ENCODE measurements around the gene MPDZ.

Gene MPDZ

GRCh38 chr9:13171261-13171660, 108.2 kb downstream of the MPDZ start:
- Histone ChIP-seq H3K4me1 (ENCODE audit: control insufficient read depth, insufficient read depth, low read length) (peaks cover 2% of the 10 kb centered on the region; the same call in 1 of the 2 replicates), H3K36me3 (ENCODE audit: control insufficient read depth in 2 of 2, insufficient read depth in 1 of 2, low read length in 2 of 2) (peaks cover 0 to 23% of the 10 kb centered on the region in 2 experiments; a peak in 2 of 3 replicates), H3K27ac (ENCODE audit: extremely low read depth, low read depth, low read length) (no peak overlapping the region), H3K9me3 (ENCODE audit: control insufficient read depth, insufficient read depth, low read depth, low read length) (no peaks in the 10 kb centered on the region), H3K4me3 (ENCODE audit: low read depth, low read length) (no peak overlapping the region)
- ChIA-PET CTCF (no interaction called here), POLR2A (no interaction called here)
- no peak for TF ChIP-seq ZSCAN30 (tag by site-specific recombination; IDR thresholded peaks at IDR 0.05)
- TF ChIP-seq ZNF416 (tag by site-specific recombination; IDR thresholded peaks at IDR 0.05) = no peak
- TF ChIP-seq ZNF121 (tag by site-specific recombination; IDR thresholded peaks at IDR 0.05) = no peak
- TF ChIP-seq ZNF211 (tag by site-specific recombination; IDR thresholded peaks at IDR 0.05; ENCODE audit: low read depth) = no peak
- TF ChIP-seq ZNF658 (tag by site-specific recombination; IDR thresholded peaks at IDR 0.05) = no peak
- TF ChIP-seq ZNF521 (tag by site-specific recombination; IDR thresholded peaks at IDR 0.05) = no peak
- TF ChIP-seq, protein P1, sequence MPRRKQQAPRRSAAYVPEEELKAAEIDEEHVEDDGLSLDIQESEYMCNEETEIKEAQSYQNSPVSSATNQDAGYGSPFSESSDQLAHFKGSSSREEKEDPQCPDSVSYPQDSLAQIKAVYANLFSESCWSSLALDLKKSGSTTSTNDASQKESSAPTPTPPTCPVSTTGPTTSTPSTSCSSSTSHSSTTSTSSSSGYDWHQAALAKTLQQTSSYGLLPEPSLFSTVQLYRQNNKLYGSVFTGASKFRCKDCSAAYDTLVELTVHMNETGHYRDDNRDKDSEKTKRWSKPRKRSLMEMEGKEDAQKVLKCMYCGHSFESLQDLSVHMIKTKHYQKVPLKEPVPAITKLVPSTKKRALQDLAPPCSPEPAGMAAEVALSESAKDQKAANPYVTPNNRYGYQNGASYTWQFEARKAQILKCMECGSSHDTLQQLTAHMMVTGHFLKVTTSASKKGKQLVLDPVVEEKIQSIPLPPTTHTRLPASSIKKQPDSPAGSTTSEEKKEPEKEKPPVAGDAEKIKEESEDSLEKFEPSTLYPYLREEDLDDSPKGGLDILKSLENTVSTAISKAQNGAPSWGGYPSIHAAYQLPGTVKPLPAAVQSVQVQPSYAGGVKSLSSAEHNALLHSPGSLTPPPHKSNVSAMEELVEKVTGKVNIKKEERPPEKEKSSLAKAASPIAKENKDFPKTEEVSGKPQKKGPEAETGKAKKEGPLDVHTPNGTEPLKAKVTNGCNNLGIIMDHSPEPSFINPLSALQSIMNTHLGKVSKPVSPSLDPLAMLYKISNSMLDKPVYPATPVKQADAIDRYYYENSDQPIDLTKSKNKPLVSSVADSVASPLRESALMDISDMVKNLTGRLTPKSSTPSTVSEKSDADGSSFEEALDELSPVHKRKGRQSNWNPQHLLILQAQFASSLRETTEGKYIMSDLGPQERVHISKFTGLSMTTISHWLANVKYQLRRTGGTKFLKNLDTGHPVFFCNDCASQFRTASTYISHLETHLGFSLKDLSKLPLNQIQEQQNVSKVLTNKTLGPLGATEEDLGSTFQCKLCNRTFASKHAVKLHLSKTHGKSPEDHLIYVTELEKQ (tag by site-specific recombination; IDR thresholded peaks at IDR 0.05; ENCODE audit: borderline replicate concordance) = no peak
- TF ChIP-seq ZNF585B (tag by site-specific recombination; IDR thresholded peaks at IDR 0.05) = no peak
- TF ChIP-seq GLI2 (tag by site-specific recombination; IDR thresholded peaks at IDR 0.05; ENCODE audit: borderline replicate concordance, low read depth) = no peak
- no peak for TF ChIP-seq ZNF449 (tag by site-specific recombination; IDR thresholded peaks at IDR 0.05)
- no peak for TF ChIP-seq ZNF433 (tag by site-specific recombination; IDR thresholded peaks at IDR 0.05; ENCODE audit: low read depth)
- no peak for TF ChIP-seq ZNF660 (tag by site-specific recombination; IDR thresholded peaks at IDR 0.05)
- TF ChIP-seq HIC1 (tag by site-specific recombination; IDR thresholded peaks at IDR 0.05) = no peak
- TF ChIP-seq REPIN1 (tag by site-specific recombination; IDR thresholded peaks at IDR 0.05; ENCODE audit: low read depth) = no peak
- no peak for TF ChIP-seq KLF7 (tag by site-specific recombination; IDR thresholded peaks at IDR 0.05; ENCODE audit: borderline replicate concordance)
- TF ChIP-seq ZNF239 (tag by site-specific recombination; IDR thresholded peaks at IDR 0.05) = no peak
- no peak for TF ChIP-seq ZNF138 (tag by site-specific recombination; IDR thresholded peaks at IDR 0.05; ENCODE audit: borderline replicate concordance)

GRCh38 chr9:13166996-13167395, 112.5 kb downstream of the MPDZ start:
- peaks cover 0 to 11% of the 10 kb centered on the region in 2 experiments; a peak in 1 of 3 replicates for H3K36me3 ChIP-seq (ENCODE audit: control insufficient read depth in 2 of 2, insufficient read depth in 1 of 2, low read length in 2 of 2)
- ChIA-PET POLR2A (no interaction called here), CTCF (no interaction called here)
- no peaks in the 10 kb centered on the region for H3K9me3 ChIP-seq (ENCODE audit: control insufficient read depth, insufficient read depth, low read depth, low read length)
- H3K4me3 ChIP-seq (ENCODE audit: low read depth, low read length) = no peak overlapping the region
- H3K27ac ChIP-seq (ENCODE audit: extremely low read depth, low read depth, low read length) = no peak overlapping the region
- H3K4me1 ChIP-seq (ENCODE audit: control insufficient read depth, insufficient read depth, low read length) = peaks cover 2% of the 10 kb centered on the region; the same call in 1 of the 2 replicates
- no peak for TF ChIP-seq ZNF121 (tag by site-specific recombination; IDR thresholded peaks at IDR 0.05)
- no peak for TF ChIP-seq ZNF596 (tag by site-specific recombination; IDR thresholded peaks at IDR 0.05)
- no peak for TF ChIP-seq PBX3 (CRISPR knock-in tag; IDR thresholded peaks at IDR 0.05)
- TF ChIP-seq, protein P2, sequence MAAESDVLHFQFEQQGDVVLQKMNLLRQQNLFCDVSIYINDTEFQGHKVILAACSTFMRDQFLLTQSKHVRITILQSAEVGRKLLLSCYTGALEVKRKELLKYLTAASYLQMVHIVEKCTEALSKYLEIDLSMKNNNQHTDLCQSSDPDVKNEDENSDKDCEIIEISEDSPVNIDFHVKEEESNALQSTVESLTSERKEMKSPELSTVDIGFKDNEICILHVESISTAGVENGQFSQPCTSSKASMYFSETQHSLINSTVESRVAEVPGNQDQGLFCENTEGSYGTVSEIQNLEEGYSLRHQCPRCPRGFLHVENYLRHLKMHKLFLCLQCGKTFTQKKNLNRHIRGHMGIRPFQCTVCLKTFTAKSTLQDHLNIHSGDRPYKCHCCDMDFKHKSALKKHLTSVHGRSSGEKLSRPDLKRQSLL (tag by site-specific recombination; IDR thresholded peaks at IDR 0.05) = no peak
- no peak for TF ChIP-seq ZNF302 (tag by site-specific recombination; IDR thresholded peaks at IDR 0.05; ENCODE audit: low read depth)
- TF ChIP-seq PRDM6 (tag by site-specific recombination; IDR thresholded peaks at IDR 0.05) = peak; percentile 17; the same call in 1 of the 2 replicates
- peak; percentile 30; the same call in 1 of the 2 replicates for TF ChIP-seq TCF7L2 (IDR thresholded peaks at IDR 0.05; ENCODE audit: borderline replicate concordance, low read depth, low read length)
